Liver (tissue), 9 donors: ENCODE data around the gene DDR1. TPM values are rescaled to one million over a fixed set of nuclear protein-coding genes. Genes with fewer than 3 reads are reported as not detected.
"Not testable (repeated sequence)": the region's sequence is repeated elsewhere in the genome, so short reads cannot be mapped to it uniquely, and the experiment has no call there.

Experiments used
- DNase-seq: peaks from one replicate; pipeline ENCODE4 v3.0.0-alpha.2; 2017; ENCODE audit warnings: low spot score
- H3K27ac ChIP-seq, 2 donors: one replicate each; pipeline ENCODE4 v1.7.0; 2013; ENCODE audit warnings: inconsistent platforms in 2 of 2, low read length in 2 of 2, control low read depth in 1 of 2, low read depth in 1 of 2, mild to moderate bottlenecking in 1 of 2
- H3K27me3 ChIP-seq, 4 donors: one replicate each; pipeline versions ENCODE4 v1.6.1 to v1.7.0; 2013; ENCODE audit warnings: low read length in 3 of 4, inconsistent platforms in 1 of 4, mild to moderate bottlenecking in 1 of 4, moderate library complexity in 1 of 4; ENCODE audit not compliant: control insufficient read depth in 4 of 4, insufficient read depth in 4 of 4
- H3K36me3 ChIP-seq, 4 donors: one replicate each; pipeline versions ENCODE4 v1.6.1 to v1.7.0; 2013; ENCODE audit warnings: low read length in 3 of 4, mild to moderate bottlenecking in 3 of 4, low read depth in 1 of 4, moderate library complexity in 1 of 4; ENCODE audit not compliant: control insufficient read depth in 4 of 4, insufficient read depth in 3 of 4
- H3K4me1 ChIP-seq, 4 donors: one replicate each; pipeline versions ENCODE4 v1.6.1 to v1.7.0; 2013; ENCODE audit warnings: low read length in 3 of 4, mild to moderate bottlenecking in 3 of 4, moderate library complexity in 1 of 4; ENCODE audit not compliant: control insufficient read depth in 4 of 4, insufficient read depth in 4 of 4
- H3K4me3 ChIP-seq, 3 donors: one replicate each; pipeline versions ENCODE4 v1.6.1 to v1.7.0; 2013; ENCODE audit warnings: low read length in 3 of 3, control low read depth in 1 of 3, low read depth in 1 of 3, mild to moderate bottlenecking in 1 of 3
- H3K9ac ChIP-seq, 2 donors: one replicate each; pipeline ENCODE4 v1.7.0; 2013; ENCODE audit warnings: low read length in 2 of 2, mild to moderate bottlenecking in 2 of 2, moderate library complexity in 2 of 2, control low read depth in 1 of 2, low read depth in 1 of 2
- H3K9me3 ChIP-seq, 4 donors: one replicate each; pipeline versions ENCODE4 v1.6.1 to v1.7.0; 2013; ENCODE audit warnings: low read length in 3 of 4; ENCODE audit not compliant: control insufficient read depth in 4 of 4
- EGR1 ChIP-seq, 2 donors: IDR thresholded peaks; 2 replicates each; pipeline ENCODE4 v1.6.1; 2016 to 2018; ENCODE audit warnings: antibody characterized with exemption in 2 of 2, low read depth in 2 of 2
- FOXA1 ChIP-seq: IDR thresholded peaks from 2 replicates; pipeline ENCODE4 v1.6.1; 2016; ENCODE audit warnings: antibody characterized with exemption
- FOXA2 ChIP-seq: IDR thresholded peaks from 2 replicates; pipeline ENCODE4 v1.6.1; 2016; ENCODE audit warnings: antibody characterized with exemption
- GABPA ChIP-seq, 2 donors: IDR thresholded peaks in 1 of 2; conservative IDR thresholded peaks in 1 of 2; 2 replicates each; pipeline ENCODE4 v1.6.1; 2016; ENCODE audit warnings: antibody characterized with exemption in 2 of 2, mild to moderate bottlenecking in 1 of 2, moderate library complexity in 1 of 2
- HNF4A ChIP-seq, 2 donors: conservative IDR thresholded peaks; 2 replicates each; pipeline ENCODE4 v1.6.1; 2016; ENCODE audit warnings: antibody characterized with exemption in 2 of 2, mild to moderate bottlenecking in 2 of 2
- HNF4G ChIP-seq: IDR thresholded peaks from 2 replicates; pipeline ENCODE4 v1.6.1; 2016; ENCODE audit warnings: antibody characterized with exemption
- RXRA ChIP-seq, 2 donors: IDR thresholded peaks; 2 replicates each; pipeline ENCODE4 v1.6.1; 2017 to 2018; ENCODE audit warnings: antibody characterized with exemption in 2 of 2, mild to moderate bottlenecking in 1 of 2
- YY1 ChIP-seq: IDR thresholded peaks from 2 replicates; pipeline ENCODE4 v1.6.1; 2016; ENCODE audit warnings: antibody characterized with exemption, mild to moderate bottlenecking
- WGBS: extraction: QIAGEN DNeasy Blood & Tissue Kit; methylation state at CpG from one replicate; pipeline ENCODE4 v1.1.7; 2013; 5-methylcytosine and 5-hydroxymethylcytosine counted together
- polyA plus RNA-seq, 2 donors: library from polyadenylated mRNA; stranded (reverse) in 1 of 2; unstranded in 1 of 2; fragments of 200-250 nt in 1 of 2; fragments of >200 nt in 1 of 2; fragmentation: Nextera tagmentation in 1 of 2; extraction: Ambion mirVana in 1 of 2; gene quantifications; one replicate each; pipeline versions ENCODE4 v1.2.1 to v1.2.3, GENCODE V29; 2013 to 2015
- total RNA-seq, 2 donors: library from RNA; depleted of rRNA; stranded (reverse); fragments of >200 nt; gene quantifications; one replicate each; pipeline ENCODE4 v1.2.3, GENCODE V29; 2014
- TF ChIP-seq, protein P1 (sequence below): IDR thresholded peaks from 2 replicates; pipeline ENCODE4 v1.6.1; 2016; ENCODE audit warnings: antibody characterized with exemption
- TF ChIP-seq, protein P2 (sequence below): IDR thresholded peaks from 2 replicates; pipeline ENCODE4 v1.6.1; 2016; ENCODE audit warnings: antibody characterized with exemption, mild to moderate bottlenecking
- TF ChIP-seq, protein P3 (sequence below): IDR thresholded peaks from 2 replicates; pipeline ENCODE4 v1.6.1; 2016; ENCODE audit warnings: antibody characterized with exemption
- donor health status: healthy.
- donor health status: healthy.
- donor health status: healthy.
- donor health status: healthy.
- donor health status: healthy.

Gene DDR1
- total and polyA plus RNA-seq, 4 donors: 1.2 to 5.3 (median 4.4) TPM

DNA sequence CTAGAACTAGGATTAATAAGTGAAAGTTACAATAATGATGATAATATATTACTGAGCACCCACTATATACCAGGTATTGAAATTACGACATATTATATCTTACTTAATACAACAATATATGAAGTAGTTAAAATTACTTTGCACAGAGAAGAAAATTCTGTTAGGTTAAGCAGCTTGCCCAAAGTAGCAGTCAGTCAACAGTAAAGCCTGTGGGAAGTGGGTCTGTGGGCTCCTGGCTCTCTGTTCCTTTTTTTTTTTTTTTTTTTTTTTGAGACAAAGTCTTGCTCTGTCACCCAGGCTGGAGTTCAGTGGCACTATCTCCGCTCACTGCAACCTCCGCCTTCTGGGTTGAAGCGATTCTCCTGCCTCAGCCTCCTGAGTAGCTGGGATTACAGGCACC is 18.9 kb downstream of the DDR1 start:
- no peak for DNase-seq
- Histone ChIP-seq H3K4me1 (peaks cover 0 to 6% (median under 1%) of the 10 kb centered on the region in 4 donors), H3K27me3 (no peaks in the 10 kb centered on the region), H3K36me3 (peaks cover 0 to 5% (median 0%) of the 10 kb centered on the region in 4 donors), H3K9me3 (no peaks in the 10 kb centered on the region), H3K9ac (no peak overlapping the region), H3K27ac (no peak overlapping the region), H3K4me3 (no peak overlapping the region)
- no peak for TF ChIP-seq YY1
- no peak for TF ChIP-seq GABPA (IDR thresholded peaks at IDR 0.05 in 1 of 2, conservative IDR thresholded peaks at IDR 0.05 in 1 of 2)
- no peak for TF ChIP-seq FOXA2
- no peak for TF ChIP-seq EGR1 (IDR thresholded peaks at IDR 0.05; ENCODE audit: low read depth in 2 of 2)
- TF ChIP-seq, protein P1, sequence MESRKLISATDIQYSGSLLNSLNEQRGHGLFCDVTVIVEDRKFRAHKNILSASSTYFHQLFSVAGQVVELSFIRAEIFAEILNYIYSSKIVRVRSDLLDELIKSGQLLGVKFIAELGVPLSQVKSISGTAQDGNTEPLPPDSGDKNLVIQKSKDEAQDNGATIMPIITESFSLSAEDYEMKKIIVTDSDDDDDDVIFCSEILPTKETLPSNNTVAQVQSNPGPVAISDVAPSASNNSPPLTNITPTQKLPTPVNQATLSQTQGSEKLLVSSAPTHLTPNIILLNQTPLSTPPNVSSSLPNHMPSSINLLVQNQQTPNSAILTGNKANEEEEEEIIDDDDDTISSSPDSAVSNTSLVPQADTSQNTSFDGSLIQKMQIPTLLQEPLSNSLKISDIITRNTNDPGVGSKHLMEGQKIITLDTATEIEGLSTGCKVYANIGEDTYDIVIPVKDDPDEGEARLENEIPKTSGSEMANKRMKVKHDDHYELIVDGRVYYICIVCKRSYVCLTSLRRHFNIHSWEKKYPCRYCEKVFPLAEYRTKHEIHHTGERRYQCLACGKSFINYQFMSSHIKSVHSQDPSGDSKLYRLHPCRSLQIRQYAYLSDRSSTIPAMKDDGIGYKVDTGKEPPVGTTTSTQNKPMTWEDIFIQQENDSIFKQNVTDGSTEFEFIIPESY: no peak
- TF ChIP-seq FOXA1: no peak
- TF ChIP-seq, protein P2, sequence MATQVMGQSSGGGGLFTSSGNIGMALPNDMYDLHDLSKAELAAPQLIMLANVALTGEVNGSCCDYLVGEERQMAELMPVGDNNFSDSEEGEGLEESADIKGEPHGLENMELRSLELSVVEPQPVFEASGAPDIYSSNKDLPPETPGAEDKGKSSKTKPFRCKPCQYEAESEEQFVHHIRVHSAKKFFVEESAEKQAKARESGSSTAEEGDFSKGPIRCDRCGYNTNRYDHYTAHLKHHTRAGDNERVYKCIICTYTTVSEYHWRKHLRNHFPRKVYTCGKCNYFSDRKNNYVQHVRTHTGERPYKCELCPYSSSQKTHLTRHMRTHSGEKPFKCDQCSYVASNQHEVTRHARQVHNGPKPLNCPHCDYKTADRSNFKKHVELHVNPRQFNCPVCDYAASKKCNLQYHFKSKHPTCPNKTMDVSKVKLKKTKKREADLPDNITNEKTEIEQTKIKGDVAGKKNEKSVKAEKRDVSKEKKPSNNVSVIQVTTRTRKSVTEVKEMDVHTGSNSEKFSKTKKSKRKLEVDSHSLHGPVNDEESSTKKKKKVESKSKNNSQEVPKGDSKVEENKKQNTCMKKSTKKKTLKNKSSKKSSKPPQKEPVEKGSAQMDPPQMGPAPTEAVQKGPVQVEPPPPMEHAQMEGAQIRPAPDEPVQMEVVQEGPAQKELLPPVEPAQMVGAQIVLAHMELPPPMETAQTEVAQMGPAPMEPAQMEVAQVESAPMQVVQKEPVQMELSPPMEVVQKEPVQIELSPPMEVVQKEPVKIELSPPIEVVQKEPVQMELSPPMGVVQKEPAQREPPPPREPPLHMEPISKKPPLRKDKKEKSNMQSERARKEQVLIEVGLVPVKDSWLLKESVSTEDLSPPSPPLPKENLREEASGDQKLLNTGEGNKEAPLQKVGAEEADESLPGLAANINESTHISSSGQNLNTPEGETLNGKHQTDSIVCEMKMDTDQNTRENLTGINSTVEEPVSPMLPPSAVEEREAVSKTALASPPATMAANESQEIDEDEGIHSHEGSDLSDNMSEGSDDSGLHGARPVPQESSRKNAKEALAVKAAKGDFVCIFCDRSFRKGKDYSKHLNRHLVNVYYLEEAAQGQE: no peak
- TF ChIP-seq HNF4A (conservative IDR thresholded peaks at IDR 0.05): no peak
- TF ChIP-seq, protein P3, sequence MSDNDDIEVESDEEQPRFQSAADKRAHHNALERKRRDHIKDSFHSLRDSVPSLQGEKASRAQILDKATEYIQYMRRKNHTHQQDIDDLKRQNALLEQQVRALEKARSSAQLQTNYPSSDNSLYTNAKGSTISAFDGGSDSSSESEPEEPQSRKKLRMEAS: no peak
- no peak for TF ChIP-seq RXRA (IDR thresholded peaks at IDR 0.05)
- no peak for TF ChIP-seq HNF4G
- WGBS: 89% methylated on average over 4 of the region's 4 CpGs

DNA sequence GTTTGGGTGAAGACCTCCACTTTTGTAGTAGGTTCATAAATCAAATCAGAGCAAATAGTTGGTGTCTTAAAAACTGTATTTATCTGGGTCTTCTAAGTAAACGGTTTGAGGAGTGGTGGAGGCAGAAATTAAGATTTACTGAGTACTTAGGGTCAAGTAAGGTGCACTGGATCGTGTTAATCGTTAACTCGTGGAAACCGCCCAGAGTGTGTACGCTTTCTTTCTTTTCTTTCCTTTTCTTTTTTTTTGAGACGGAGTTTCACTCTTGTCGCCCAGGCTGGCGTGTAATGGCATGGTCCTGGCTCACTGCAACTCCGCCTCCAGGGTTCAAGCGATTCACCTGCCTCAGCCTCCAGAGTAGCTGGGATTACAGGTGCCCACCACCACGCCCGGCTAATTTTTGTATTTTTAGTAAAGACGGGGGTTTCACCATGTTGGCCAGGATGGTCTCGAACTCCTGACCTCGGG is 23.0 kb downstream of the DDR1 start:
- H3K36me3 ChIP-seq, H3K9ac ChIP-seq, H3K9me3 ChIP-seq, H3K27me3 ChIP-seq, DNase-seq: not testable (repeated sequence)
- 18% methylated on average over 16 of the region's 16 CpGs for WGBS
- Histone ChIP-seq H3K27ac (peak overlapping the region; percentile 69 to 79), H3K4me3 (peak overlapping the region in 2 of 3 donors; percentile 76 to 98), H3K4me1 (peaks cover 2 to 28% (median 13%) of the 10 kb centered on the region in 4 donors)
- peak in 1 of 2 donors; percentile 7 for TF ChIP-seq RXRA (IDR thresholded peaks at IDR 0.05)
